GM12891 (cell line): ENCODE data around the gene FKBP10.

Experiments used
- POLR2A ChIP-seq: IDR thresholded peaks from 2 replicates; pipeline ENCODE4 v1.6.1; 2011; ENCODE audit warnings: low read depth, low read length, control low read depth
- POLR2AphosphoS5 ChIP-seq: IDR thresholded peaks from 2 replicates; pipeline ENCODE4 v1.6.1; 2011; ENCODE audit warnings: low read depth, low read length, control low read depth
- TAF1 ChIP-seq: IDR thresholded peaks from 2 replicates; pipeline ENCODE4 v1.6.1; 2011; ENCODE audit warnings: low read depth, low read length, control low read depth

GRCh38 chr17:41848788-41849187, 36.0 kb downstream of the FKBP10 start:
- no peak for TF ChIP-seq POLR2A
- TF ChIP-seq TAF1: no peak
- no peak for TF ChIP-seq POLR2AphosphoS5
